ENCODE results near the gene ARVCF.

The ARVCF gene

GRCh38 chr22:20034143-20034542 is 17.5 kb upstream of the ARVCF start:
- Histone ChIP-seq H3K9ac (ENCODE audit: low read depth, low read length) (no peak overlapping the region), H3K4me3 (ENCODE audit: low read depth, low read length) (no peak overlapping the region), H3K36me3 (ENCODE audit: control insufficient read depth, insufficient read depth, low read length) (no peaks in the 10 kb centered on the region), H3K9me3 (ENCODE audit: control insufficient read depth, insufficient read depth, low read length) (no peaks in the 10 kb centered on the region), H3K27me3 (ENCODE audit: control insufficient read depth, insufficient read depth, low read length) (no peaks in the 10 kb centered on the region), H3K4me1 (ENCODE audit: control insufficient read depth, insufficient read depth, low read length) (no peaks in the 10 kb centered on the region)

GRCh38 chr22:20033045-20033706 is 16.6 kb upstream of the ARVCF start:
- no peaks in the 10 kb centered on the region for H3K36me3 ChIP-seq (ENCODE audit: control insufficient read depth, insufficient read depth, low read length)

GRCh38 chr22:20032407-20032991 is 15.9 kb upstream of the ARVCF start:
- H3K9ac ChIP-seq (ENCODE audit: low read depth, low read length) = no peak overlapping the region
- no peaks in the 10 kb centered on the region for H3K4me1 ChIP-seq (ENCODE audit: control insufficient read depth, insufficient read depth, low read length)
- H3K27me3 ChIP-seq (ENCODE audit: control insufficient read depth, insufficient read depth, low read length) = no peaks in the 10 kb centered on the region
- H3K36me3 ChIP-seq (ENCODE audit: control insufficient read depth, insufficient read depth, low read length) = no peaks in the 10 kb centered on the region
- H3K4me3 ChIP-seq (ENCODE audit: low read depth, low read length) = no peak overlapping the region
- H3K9me3 ChIP-seq (ENCODE audit: control insufficient read depth, insufficient read depth, low read length) = no peaks in the 10 kb centered on the region

More at GRCh38 chr22:20033045-20033706, 16.6 kb upstream of the ARVCF start:
- Histone ChIP-seq H3K9me3 (ENCODE audit: control insufficient read depth, insufficient read depth, low read length) (no peaks in the 10 kb centered on the region), H3K27me3 (ENCODE audit: control insufficient read depth, insufficient read depth, low read length) (no peaks in the 10 kb centered on the region), H3K9ac (ENCODE audit: low read depth, low read length) (no peak overlapping the region), H3K4me1 (ENCODE audit: control insufficient read depth, insufficient read depth, low read length) (no peaks in the 10 kb centered on the region), H3K4me3 (ENCODE audit: low read depth, low read length) (no peak overlapping the region)

GRCh38 chr22:20031732-20032406 is 15.2 kb upstream of the ARVCF start:
- no peaks in the 10 kb centered on the region for H3K4me1 ChIP-seq (ENCODE audit: control insufficient read depth, insufficient read depth, low read length)
- no peaks in the 10 kb centered on the region for H3K36me3 ChIP-seq (ENCODE audit: control insufficient read depth, insufficient read depth, low read length)
- no peaks in the 10 kb centered on the region for H3K9me3 ChIP-seq (ENCODE audit: control insufficient read depth, insufficient read depth, low read length)
- no peak overlapping the region for H3K4me3 ChIP-seq (ENCODE audit: low read depth, low read length)
- H3K27me3 ChIP-seq (ENCODE audit: control insufficient read depth, insufficient read depth, low read length) = no peaks in the 10 kb centered on the region
- H3K9ac ChIP-seq (ENCODE audit: low read depth, low read length) = no peak overlapping the region

- no peaks in the 10 kb centered on the region for H3K4me1 ChIP-seq (ENCODE audit: control insufficient read depth, insufficient read depth, low read length)
- H3K9ac ChIP-seq (ENCODE audit: low read depth, low read length) = no peak overlapping the region
- no peaks in the 10 kb centered on the region for H3K9me3 ChIP-seq (ENCODE audit: control insufficient read depth, insufficient read depth, low read length)
- H3K27me3 ChIP-seq (ENCODE audit: control insufficient read depth, insufficient read depth, low read length) = no peaks in the 10 kb centered on the region
- H3K4me3 ChIP-seq (ENCODE audit: low read depth, low read length) = no peak overlapping the region
- H3K36me3 ChIP-seq (ENCODE audit: control insufficient read depth, insufficient read depth, low read length) = no peaks in the 10 kb centered on the region
Measured at GRCh38 chr22:20029550-20030225, 13.1 kb upstream of the ARVCF start.

GRCh38 chr22:20028855-20029549 is 12.4 kb upstream of the ARVCF start:
- Histone ChIP-seq H3K9ac (ENCODE audit: low read depth, low read length) (no peak overlapping the region), H3K4me3 (ENCODE audit: low read depth, low read length) (no peak overlapping the region), H3K4me1 (ENCODE audit: control insufficient read depth, insufficient read depth, low read length) (no peaks in the 10 kb centered on the region), H3K27me3 (ENCODE audit: control insufficient read depth, insufficient read depth, low read length) (no peaks in the 10 kb centered on the region), H3K36me3 (ENCODE audit: control insufficient read depth, insufficient read depth, low read length) (peaks cover 3% of the 10 kb centered on the region), H3K9me3 (ENCODE audit: control insufficient read depth, insufficient read depth, low read length) (no peaks in the 10 kb centered on the region)

- Histone ChIP-seq H3K9ac (ENCODE audit: low read depth, low read length) (no peak overlapping the region), H3K27me3 (ENCODE audit: control insufficient read depth, insufficient read depth, low read length) (no peaks in the 10 kb centered on the region), H3K36me3 (ENCODE audit: control insufficient read depth, insufficient read depth, low read length) (peaks cover 3% of the 10 kb centered on the region), H3K9me3 (ENCODE audit: control insufficient read depth, insufficient read depth, low read length) (no peaks in the 10 kb centered on the region), H3K4me1 (ENCODE audit: control insufficient read depth, insufficient read depth, low read length) (no peaks in the 10 kb centered on the region), H3K4me3 (ENCODE audit: low read depth, low read length) (no peak overlapping the region)
Measured at GRCh38 chr22:20027966-20028854, 11.6 kb upstream of the ARVCF start.

- Histone ChIP-seq H3K4me1 (ENCODE audit: control insufficient read depth, insufficient read depth, low read length) (no peaks in the 10 kb centered on the region), H3K9me3 (ENCODE audit: control insufficient read depth, insufficient read depth, low read length) (no peaks in the 10 kb centered on the region), H3K27me3 (ENCODE audit: control insufficient read depth, insufficient read depth, low read length) (no peaks in the 10 kb centered on the region), H3K9ac (ENCODE audit: low read depth, low read length) (no peak overlapping the region), H3K36me3 (ENCODE audit: control insufficient read depth, insufficient read depth, low read length) (peaks cover 3% of the 10 kb centered on the region), H3K4me3 (ENCODE audit: low read depth, low read length) (no peak overlapping the region)
Measured at GRCh38 chr22:20026996-20027601, 10.5 kb upstream of the ARVCF start.

GRCh38 chr22:20026204-20026908 is 9.7 kb upstream of the ARVCF start:
- no peak overlapping the region for H3K4me3 ChIP-seq (ENCODE audit: low read depth, low read length)
- peaks cover 3% of the 10 kb centered on the region for H3K36me3 ChIP-seq (ENCODE audit: control insufficient read depth, insufficient read depth, low read length)
- no peaks in the 10 kb centered on the region for H3K27me3 ChIP-seq (ENCODE audit: control insufficient read depth, insufficient read depth, low read length)
- no peaks in the 10 kb centered on the region for H3K9me3 ChIP-seq (ENCODE audit: control insufficient read depth, insufficient read depth, low read length)
- no peaks in the 10 kb centered on the region for H3K4me1 ChIP-seq (ENCODE audit: control insufficient read depth, insufficient read depth, low read length)
- H3K9ac ChIP-seq (ENCODE audit: low read depth, low read length) = no peak overlapping the region
